Measurements from ENCODE around the gene TSR2. TPM values are rescaled to one million over a fixed set of nuclear protein-coding genes. Genes with fewer than 3 reads are reported as not detected.
A peak's percentile ranks its signal among the peaks of the same experiment; 100 is the strongest.

TSR2 gene
- total and polyA plus RNA-seq, 3 donors from 2014 or later: 24.9 to 41.3 (median 30.1) TPM

DNA sequence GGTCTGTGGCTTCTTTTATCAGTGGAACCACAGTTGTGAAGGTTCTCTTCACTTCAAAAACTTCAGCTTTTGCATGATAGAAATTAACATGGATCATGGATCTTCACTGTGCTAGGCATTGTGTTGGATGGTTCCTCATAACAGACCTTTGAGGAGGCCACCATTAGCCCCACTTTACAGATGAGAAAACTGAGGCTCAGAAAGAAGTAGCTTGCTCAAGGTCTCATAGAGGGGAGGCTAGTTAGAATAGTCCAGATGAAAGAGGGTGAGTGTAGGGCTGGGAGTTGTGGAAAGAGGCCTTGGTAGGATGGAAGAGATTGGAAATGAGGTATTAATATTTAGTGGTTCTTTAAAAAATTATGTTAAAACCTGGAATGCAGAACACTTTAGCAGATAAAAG is 2.6 kb downstream of the TSR2 start:
- no peaks in the 10 kb centered on the region for H3K4me1 ChIP-seq
- H3K27me3 ChIP-seq: no peaks in the 10 kb centered on the region
- no peak overlapping the region for H3K27ac ChIP-seq
- intact Hi-C loops (cut with DNase I; ENCODE audit: low total_unique reads): no loop called here
- DNase-seq: no peak
- H3K36me3 ChIP-seq (ENCODE audit: low read depth, missing control alignments): no peaks in the 10 kb centered on the region
- no peaks in the 10 kb centered on the region for H3K9me3 ChIP-seq
- no peak for TF ChIP-seq CTCF (IDR thresholded peaks at IDR 0.05)
- TF ChIP-seq POLR2A (IDR thresholded peaks at IDR 0.05): no peak
- no peak overlapping the region for H3K4me3 ChIP-seq

- Histone ChIP-seq H3K4me3 (no peak overlapping the region), H3K27me3 (no peaks in the 10 kb centered on the region), H3K36me3 (ENCODE audit: low read depth, missing control alignments) (no peaks in the 10 kb centered on the region), H3K27ac (no peak overlapping the region), H3K4me1 (no peaks in the 10 kb centered on the region), H3K9me3 (no peaks in the 10 kb centered on the region)
- no peak for DNase-seq
- 61 to 68% methylated on average over 3 to 6 of the region's 6 CpGs for WGBS, 2 donors
- intact Hi-C loops (cut with DNase I; ENCODE audit: low total_unique reads): no loop called here
- TF ChIP-seq POLR2A (IDR thresholded peaks at IDR 0.05): no peak
- TF ChIP-seq CTCF (IDR thresholded peaks at IDR 0.05): no peak
Measured at GRCh38 chrX:54444752-54445151, 4.5 kb downstream of the TSR2 start.

- WGBS, 2 donors: 60 to 100% methylated on average over 1 of the region's 17 CpGs
- TF ChIP-seq CTCF (IDR thresholded peaks at IDR 0.05): no peak
Measured at GRCh38 chrX:54446084-54446483, 5.9 kb downstream of the TSR2 start.

GRCh38 chrX:54447461-54447860 is 7.3 kb downstream of the TSR2 start:
- TF ChIP-seq CTCF (IDR thresholded peaks at IDR 0.05) (no peak), POLR2A (IDR thresholded peaks at IDR 0.05) (no peak)
- 75 to 93% methylated on average over 4 to 5 of the region's 5 CpGs for WGBS, 2 donors
- intact Hi-C loops (cut with DNase I; ENCODE audit: low total_unique reads): no loop called here
- DNase-seq: peak; percentile 28
- Histone ChIP-seq H3K4me1 (no peaks in the 10 kb centered on the region), H3K36me3 (ENCODE audit: low read depth, missing control alignments) (no peaks in the 10 kb centered on the region), H3K9me3 (no peaks in the 10 kb centered on the region), H3K27me3 (no peaks in the 10 kb centered on the region), H3K4me3 (no peak overlapping the region), H3K27ac (no peak overlapping the region)

More at GRCh38 chrX:54446084-54446483, 5.9 kb downstream of the TSR2 start:
- Histone ChIP-seq H3K4me3 (no peak overlapping the region), H3K4me1 (no peaks in the 10 kb centered on the region), H3K36me3 (ENCODE audit: low read depth, missing control alignments) (no peaks in the 10 kb centered on the region), H3K27ac (no peak overlapping the region), H3K27me3 (no peaks in the 10 kb centered on the region), H3K9me3 (no peaks in the 10 kb centered on the region)
- intact Hi-C loops (cut with DNase I; ENCODE audit: low total_unique reads): no loop called here
- DNase-seq: no peak

- Histone ChIP-seq H3K9me3 (no peaks in the 10 kb centered on the region), H3K4me3 (no peak overlapping the region), H3K27ac (no peak overlapping the region), H3K27me3 (no peaks in the 10 kb centered on the region), H3K4me1 (no peaks in the 10 kb centered on the region), H3K36me3 (ENCODE audit: low read depth, missing control alignments) (no peaks in the 10 kb centered on the region)
- intact Hi-C loops (cut with DNase I; ENCODE audit: low total_unique reads): no loop called here
- TF ChIP-seq POLR2A (IDR thresholded peaks at IDR 0.05): no peak
- no peak for TF ChIP-seq CTCF (IDR thresholded peaks at IDR 0.05)
- DNase-seq: no peak
Measured at GRCh38 chrX:54449929-54450328, 9.7 kb downstream of the TSR2 start.
